Measurements from ENCODE around the gene TLE7.

Gene TLE7

GRCh38 chr16:71459510-71459909 is 17.7 kb upstream of the TLE7 start:
- in situ Hi-C loops (cut with HindIII; ENCODE audit: low pct_ligation_motif_present, low pct_unique_long_range_greater_than_20kb, low sequenced_read_pairs) = no loop called here
- no peak for DNase-seq

DNA sequence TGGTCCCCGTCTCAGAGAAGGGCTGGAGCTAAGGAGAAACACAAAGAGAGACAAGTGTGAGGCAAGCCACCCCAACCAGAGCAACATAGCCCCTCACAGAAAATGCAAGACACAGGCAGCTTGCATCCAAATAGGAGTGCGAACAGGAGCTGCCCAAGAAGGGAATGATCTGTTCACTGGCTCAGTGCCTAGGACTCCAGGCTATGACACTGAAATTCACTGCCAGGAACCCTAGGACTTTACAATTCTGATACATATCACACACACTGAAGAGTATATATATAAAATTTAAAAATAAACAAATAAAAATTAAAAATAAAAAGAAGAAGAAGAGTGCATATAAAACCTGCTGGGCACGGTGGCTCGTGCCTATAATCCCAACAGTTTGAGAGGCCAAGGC is 14.9 kb upstream of the TLE7 start:
- in situ Hi-C loops (cut with HindIII; ENCODE audit: low pct_ligation_motif_present, low pct_unique_long_range_greater_than_20kb, low sequenced_read_pairs) = no loop called here
- no peak for DNase-seq

DNA sequence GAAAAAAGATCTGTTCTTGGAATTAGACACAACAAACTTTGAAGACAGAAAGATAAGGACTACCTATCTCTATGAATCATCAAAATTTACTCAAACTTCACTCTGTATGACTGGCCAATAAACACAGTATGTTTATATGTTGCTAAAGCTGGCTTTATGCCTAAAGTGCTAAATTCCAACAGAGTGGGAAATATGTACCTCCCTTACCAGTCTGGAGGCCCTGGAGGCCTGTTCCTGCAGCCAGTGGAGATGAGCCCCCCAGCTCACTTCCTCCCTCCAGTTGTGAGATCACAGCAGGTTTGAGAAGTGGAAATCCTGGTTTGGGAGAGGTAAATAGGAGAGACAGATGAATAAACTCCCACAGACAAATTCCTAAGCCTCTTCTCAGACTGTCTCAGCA is 11.2 kb upstream of the TLE7 start:
- no peak for DNase-seq
- in situ Hi-C loops (cut with HindIII; ENCODE audit: low pct_ligation_motif_present, low pct_unique_long_range_greater_than_20kb, low sequenced_read_pairs) = no loop called here

DNA sequence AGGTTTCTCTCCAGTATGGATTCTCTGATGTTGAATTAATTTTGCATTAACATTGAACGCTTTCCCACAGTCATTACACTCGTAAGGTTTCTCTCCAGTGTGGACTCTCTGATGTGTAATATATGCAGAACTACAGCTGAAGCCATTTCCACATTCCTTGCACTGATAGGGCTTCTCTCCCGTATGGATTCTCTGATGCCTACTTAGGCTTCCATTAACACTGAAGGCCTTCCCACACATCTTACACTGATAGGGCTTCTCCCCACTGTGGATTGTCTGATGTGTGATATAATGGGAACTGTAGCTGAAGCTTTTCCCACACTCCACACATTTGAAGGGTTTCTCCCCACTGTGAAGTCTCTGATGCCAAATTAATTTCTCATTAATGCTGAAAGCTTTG is 7.2 kb upstream of the TLE7 start:
- peak; percentile 16 for DNase-seq
- in situ Hi-C loops (cut with HindIII; ENCODE audit: low pct_ligation_motif_present, low pct_unique_long_range_greater_than_20kb, low sequenced_read_pairs) = no loop called here

- in situ Hi-C loops (cut with HindIII; ENCODE audit: low pct_ligation_motif_present, low pct_unique_long_range_greater_than_20kb, low sequenced_read_pairs) = no loop called here
- no peak for DNase-seq
Measured at GRCh38 chr16:71448274-71448866, 6.5 kb upstream of the TLE7 start.

DNA sequence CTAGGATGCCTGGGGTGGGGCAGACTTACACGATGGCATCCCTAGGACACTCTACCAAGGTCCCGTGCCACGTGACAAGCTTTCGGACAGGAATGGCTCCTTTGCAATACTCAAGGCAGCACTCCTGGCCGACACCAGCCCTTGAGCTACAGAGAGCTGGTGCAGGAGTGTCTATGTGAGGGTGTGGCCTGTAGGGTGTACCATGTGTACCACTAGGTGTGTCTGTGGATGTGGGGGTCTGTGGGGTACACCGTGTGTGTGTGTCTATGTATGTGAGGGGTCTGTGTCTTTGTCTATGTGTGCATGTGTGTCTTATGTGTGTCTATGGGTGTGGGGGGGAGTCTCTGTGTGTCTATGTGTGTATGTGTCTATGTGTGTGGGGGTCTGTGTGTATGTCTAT is 1.9 kb upstream of the TLE7 start:
- no peak for DNase-seq
- in situ Hi-C loops (cut with HindIII; ENCODE audit: low pct_ligation_motif_present, low pct_unique_long_range_greater_than_20kb, low sequenced_read_pairs) = no loop called here

- in situ Hi-C loops (cut with HindIII; ENCODE audit: low pct_ligation_motif_present, low pct_unique_long_range_greater_than_20kb, low sequenced_read_pairs) = no loop called here
- DNase-seq = no peak
Measured at GRCh38 chr16:71441348-71442050, 355 bp downstream of the TLE7 start.

DNA sequence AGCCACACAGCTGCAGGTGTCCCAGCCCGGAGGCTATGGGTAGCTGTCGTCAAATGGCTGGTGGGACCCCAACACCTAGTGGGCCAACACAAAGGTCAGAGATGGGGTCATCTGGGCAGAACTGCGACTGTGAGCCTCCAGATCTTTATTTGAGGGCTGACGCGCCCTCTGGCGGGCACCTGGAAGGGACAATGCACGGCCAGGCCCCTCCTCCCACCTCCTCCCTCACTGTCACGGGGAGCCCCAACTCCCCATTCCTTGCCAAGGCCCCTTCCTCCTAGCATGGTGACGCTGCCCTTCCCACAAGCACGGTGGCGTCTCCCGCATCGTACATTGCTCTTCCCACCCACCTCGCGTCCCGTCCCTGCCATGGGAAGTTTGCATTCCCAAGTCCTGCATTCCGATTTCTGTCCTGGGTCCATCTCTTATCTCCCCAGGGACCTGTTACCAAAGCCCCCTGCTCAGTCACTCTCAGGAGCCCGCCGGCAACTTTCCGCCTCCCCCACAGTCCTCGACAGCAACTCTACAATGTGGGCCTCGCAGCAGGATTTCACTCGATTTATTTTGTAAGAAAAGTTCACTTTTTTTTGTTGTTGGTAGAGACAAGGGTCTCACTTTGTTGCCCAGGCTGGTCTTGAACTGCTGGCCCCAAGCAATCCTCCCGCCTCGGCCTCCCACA is 1.0 kb downstream of the TLE7 start:
- no peak for DNase-seq

DNA sequence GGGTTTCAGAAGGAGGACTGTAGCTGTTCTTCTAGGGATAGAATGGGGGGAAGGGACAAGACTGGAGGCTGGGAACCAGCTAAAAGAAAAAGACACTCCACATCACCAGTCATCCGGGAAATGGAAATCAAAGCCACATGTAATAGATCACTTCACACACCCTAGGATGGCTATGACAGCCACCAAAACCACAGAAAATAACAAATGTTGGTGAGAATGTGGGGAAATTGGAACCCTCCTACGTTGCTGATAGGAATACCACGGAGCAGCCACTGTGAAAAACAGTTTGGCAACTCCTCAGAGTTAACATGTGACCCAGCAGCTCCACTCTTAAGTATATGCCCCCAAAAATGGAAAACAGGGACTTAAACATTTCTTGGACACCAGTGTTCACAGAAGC is 2.3 kb downstream of the TLE7 start:
- DNase-seq = no peak
- in situ Hi-C loops (cut with HindIII; ENCODE audit: low pct_ligation_motif_present, low pct_unique_long_range_greater_than_20kb, low sequenced_read_pairs) = no loop called here

More for the DNA sequence above, 1.0 kb downstream of the TLE7 start:
- in situ Hi-C loops (cut with HindIII; ENCODE audit: low pct_ligation_motif_present, low pct_unique_long_range_greater_than_20kb, low sequenced_read_pairs) = no loop called here

DNA sequence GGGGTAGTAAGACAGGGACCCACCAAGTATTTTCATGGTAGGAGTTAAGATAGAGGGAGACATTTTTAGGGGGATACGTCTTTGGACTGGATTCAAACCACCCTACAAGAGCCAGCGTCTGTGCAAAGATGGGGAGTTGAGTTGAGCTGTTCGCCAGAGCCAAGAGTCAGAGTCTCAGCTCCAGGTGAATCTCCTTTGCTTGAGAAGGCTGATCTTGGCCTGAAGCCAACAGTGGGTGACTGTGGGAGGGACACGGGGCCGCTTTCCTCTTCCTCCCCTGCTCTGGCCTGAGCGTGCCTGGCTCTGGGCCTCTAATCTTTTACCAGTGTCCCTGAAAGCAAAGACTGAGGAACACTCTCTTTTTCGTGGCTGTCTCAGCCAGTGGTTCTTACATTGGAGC is 5.4 kb downstream of the TLE7 start:
- in situ Hi-C loops (cut with HindIII; ENCODE audit: low pct_ligation_motif_present, low pct_unique_long_range_greater_than_20kb, low sequenced_read_pairs) = no loop called here

GRCh38 chr16:71432906-71433305 is 8.9 kb downstream of the TLE7 start:
- no peak for DNase-seq
- in situ Hi-C loops (cut with HindIII; ENCODE audit: low pct_ligation_motif_present, low pct_unique_long_range_greater_than_20kb, low sequenced_read_pairs) = no loop called here

More for the DNA sequence above, 5.4 kb downstream of the TLE7 start:
- DNase-seq = no peak

DNA sequence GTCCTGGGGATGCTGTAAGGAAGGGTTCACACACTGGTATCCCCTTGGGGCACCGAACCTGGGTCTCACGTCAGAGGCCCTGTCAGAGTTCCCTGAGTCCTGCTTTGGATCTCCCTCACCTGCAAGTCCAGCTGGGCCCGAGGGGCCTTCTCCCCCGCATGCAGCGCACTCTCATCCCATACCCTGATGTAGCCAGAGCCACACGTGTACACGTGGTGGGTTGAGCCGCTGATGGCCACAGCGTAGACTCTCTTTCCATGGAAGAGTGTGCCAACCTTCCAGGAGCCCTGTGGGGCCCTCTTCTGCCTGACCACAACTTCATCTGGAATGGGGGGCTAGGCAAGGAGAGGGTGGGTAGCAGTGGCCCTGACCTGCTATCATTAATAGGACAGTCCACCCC is 9.9 kb downstream of the TLE7 start:
- DNase-seq = no peak
- in situ Hi-C loops (cut with HindIII; ENCODE audit: low pct_ligation_motif_present, low pct_unique_long_range_greater_than_20kb, low sequenced_read_pairs) = no loop called here

GRCh38 chr16:71431176-71431575 is 10.7 kb downstream of the TLE7 start:
- DNase-seq = no peak
- in situ Hi-C loops (cut with HindIII; ENCODE audit: low pct_ligation_motif_present, low pct_unique_long_range_greater_than_20kb, low sequenced_read_pairs) = no loop called here

DNA sequence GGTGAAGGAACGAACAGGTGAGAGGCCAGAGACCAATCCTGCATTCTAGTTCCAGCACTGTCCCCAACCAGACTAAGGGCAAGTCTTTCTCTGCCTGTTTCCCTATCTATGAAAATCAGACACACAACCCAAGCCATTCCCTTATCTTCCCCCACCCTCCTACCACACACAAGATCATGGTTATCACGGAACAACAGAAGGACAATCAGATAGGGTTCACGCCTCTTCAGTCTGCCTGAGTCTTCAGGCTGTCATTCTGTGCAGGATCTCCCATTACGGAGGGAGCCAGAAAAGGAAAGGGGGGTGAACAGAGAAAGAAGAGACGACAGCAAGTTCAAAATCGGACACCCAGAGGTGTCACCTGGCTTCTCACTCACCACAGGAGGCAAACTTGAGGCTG is 11.1 kb downstream of the TLE7 start:
- in situ Hi-C loops (cut with HindIII; ENCODE audit: low pct_ligation_motif_present, low pct_unique_long_range_greater_than_20kb, low sequenced_read_pairs) = no loop called here
- DNase-seq = no peak

DNA sequence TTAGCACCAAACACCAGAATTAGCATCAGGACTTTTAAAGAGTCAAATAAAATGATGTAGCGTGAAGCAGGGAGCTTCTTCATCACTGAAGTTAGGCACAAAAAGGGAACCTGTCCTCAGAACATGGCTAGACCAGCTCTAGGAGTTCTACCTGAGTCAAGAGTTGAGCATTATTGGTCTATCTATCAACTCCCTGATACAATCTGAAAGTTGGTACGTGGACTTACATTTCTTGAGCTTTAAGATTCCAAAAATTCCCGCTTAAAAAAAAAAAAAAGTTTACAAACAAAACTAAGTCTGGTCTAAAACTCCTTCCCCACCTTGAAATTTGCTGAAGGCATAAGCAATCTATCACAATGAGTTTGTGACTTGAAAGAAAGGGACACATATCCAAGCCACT is 12.3 kb downstream of the TLE7 start:
- no peak for DNase-seq
- in situ Hi-C loops (cut with HindIII; ENCODE audit: low pct_ligation_motif_present, low pct_unique_long_range_greater_than_20kb, low sequenced_read_pairs) = no loop called here

DNA sequence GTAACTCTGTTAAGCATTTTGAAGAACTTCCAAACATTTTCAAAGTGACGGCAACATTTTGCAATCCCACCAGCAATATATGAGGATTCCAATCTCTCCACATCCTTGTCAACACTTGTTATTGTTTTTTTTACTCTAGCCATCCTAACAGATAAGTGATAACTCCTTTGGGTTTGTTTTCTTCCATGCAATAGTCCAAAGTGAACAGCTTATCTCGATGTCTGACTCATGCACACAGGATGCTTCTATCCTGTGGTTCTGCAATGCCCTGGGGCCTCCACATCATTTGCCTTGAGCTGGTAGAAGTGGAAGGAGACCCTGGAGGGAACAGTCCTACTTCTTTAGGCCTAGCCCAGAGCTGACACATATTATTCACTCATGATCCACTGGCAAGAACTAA is 13.0 kb downstream of the TLE7 start:
- in situ Hi-C loops (cut with HindIII; ENCODE audit: low pct_ligation_motif_present, low pct_unique_long_range_greater_than_20kb, low sequenced_read_pairs) = no loop called here
- no peak for DNase-seq

DNA sequence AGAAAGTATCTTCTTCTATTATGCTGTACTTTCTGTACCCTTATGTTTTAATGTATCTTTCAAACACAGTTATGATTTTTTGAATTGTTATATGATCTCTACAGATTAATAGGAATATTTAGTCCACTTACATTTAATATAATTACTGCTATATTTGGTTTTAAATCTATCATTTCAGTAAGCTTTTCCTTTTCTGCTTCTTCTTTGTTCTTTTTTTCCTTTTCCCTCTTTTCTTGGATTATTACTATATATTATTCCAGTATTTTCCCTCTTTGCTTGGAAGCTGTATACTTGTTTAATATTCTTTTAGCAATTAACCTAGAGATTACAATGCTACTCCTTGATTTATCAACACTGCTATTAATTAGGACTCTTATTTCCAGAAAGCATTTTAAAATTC is 13.5 kb downstream of the TLE7 start:
- DNase-seq = no peak
- in situ Hi-C loops (cut with HindIII; ENCODE audit: low pct_ligation_motif_present, low pct_unique_long_range_greater_than_20kb, low sequenced_read_pairs) = no loop called here

DNA sequence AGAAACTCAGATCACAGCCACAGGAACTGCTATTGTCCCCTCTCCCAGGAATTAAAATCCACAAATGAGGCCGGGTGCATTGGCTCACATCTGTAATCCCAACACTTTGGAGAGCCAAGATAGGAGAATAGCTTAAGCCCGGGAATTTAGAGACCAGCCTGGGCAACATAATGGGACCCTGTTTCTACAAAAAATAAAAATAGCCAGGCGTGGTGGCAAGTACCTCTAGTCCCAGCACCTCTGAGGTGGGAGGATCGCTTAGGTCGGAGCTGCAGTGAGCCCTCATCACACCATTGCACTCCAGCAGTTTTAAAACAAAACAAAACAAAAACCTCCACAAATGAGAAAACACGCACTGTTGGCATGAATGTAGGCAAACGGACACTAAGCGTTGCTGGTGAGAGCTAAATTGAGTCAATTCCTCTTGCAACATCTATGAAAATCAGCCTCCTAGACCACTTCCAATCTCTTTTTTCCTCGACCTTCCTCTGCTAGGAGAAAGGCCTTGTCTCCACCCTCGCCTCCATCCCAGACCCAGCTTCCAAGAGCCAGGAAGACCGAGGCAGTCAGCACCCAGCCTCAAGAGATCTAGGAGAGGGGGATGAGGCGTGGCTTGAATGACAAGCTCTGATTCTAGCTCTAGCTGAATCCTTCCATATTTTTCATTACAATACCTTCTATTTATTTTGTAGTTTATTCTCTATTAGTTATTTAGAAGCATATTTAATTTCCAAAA is 14.8 kb downstream of the TLE7 start:
- no peak for DNase-seq
- in situ Hi-C loops (cut with HindIII; ENCODE audit: low pct_ligation_motif_present, low pct_unique_long_range_greater_than_20kb, low sequenced_read_pairs) = no loop called here

GRCh38 chr16:71426069-71426879 is 15.6 kb downstream of the TLE7 start:
- DNase-seq = no peak
- in situ Hi-C loops (cut with HindIII; ENCODE audit: low pct_ligation_motif_present, low pct_unique_long_range_greater_than_20kb, low sequenced_read_pairs) = no loop called here
